ENCODE data around the gene ZNF846. TPM values are rescaled to one million over a fixed set of nuclear protein-coding genes. Genes with fewer than 3 reads are reported as not detected.

ZNF846 gene
- total and polyA plus RNA-seq, 2 experiments from 2014 or later = 6.0 to 14.8 TPM

GRCh38 chr19:9793071-9793591 lies 24.6 kb upstream of the ZNF846 start:
- peak; percentile 55; the same call in 1 of the 2 replicates for TF ChIP-seq POLR2AphosphoS5 (IDR thresholded peaks at IDR 0.05; ENCODE audit: low read depth)
- TF ChIP-seq, protein P1, sequence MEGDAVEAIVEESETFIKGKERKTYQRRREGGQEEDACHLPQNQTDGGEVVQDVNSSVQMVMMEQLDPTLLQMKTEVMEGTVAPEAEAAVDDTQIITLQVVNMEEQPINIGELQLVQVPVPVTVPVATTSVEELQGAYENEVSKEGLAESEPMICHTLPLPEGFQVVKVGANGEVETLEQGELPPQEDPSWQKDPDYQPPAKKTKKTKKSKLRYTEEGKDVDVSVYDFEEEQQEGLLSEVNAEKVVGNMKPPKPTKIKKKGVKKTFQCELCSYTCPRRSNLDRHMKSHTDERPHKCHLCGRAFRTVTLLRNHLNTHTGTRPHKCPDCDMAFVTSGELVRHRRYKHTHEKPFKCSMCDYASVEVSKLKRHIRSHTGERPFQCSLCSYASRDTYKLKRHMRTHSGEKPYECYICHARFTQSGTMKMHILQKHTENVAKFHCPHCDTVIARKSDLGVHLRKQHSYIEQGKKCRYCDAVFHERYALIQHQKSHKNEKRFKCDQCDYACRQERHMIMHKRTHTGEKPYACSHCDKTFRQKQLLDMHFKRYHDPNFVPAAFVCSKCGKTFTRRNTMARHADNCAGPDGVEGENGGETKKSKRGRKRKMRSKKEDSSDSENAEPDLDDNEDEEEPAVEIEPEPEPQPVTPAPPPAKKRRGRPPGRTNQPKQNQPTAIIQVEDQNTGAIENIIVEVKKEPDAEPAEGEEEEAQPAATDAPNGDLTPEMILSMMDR (conservative IDR thresholded peaks at IDR 0.05; ENCODE audit: low read depth in 2 of 2) = no peak
- TF ChIP-seq CREB1 (CRISPR knock-in tag; IDR thresholded peaks at IDR 0.05; ENCODE audit: low read depth) = no peak
- H3K9me3 Mint-ChIP-seq = peaks cover 5% of the 10 kb centered on the region
- ATAC-seq = peak; percentile 21
- Histone ChIP-seq H3K9me2 (ENCODE audit: insufficient read depth) (no peaks in the 10 kb centered on the region), H3K4me1 (ENCODE audit: insufficient read depth) (peaks cover 38% of the 10 kb centered on the region), H3F3A (replicated peaks; ENCODE audit: low read depth) (peaks cover 21% of the 10 kb centered on the region), H3K4me3 (peak overlapping the region; percentile 84), H3K79me2 (replicated peaks; ENCODE audit: insufficient read depth) (peaks cover 8% of the 10 kb centered on the region; the same call in 1 of the 2 replicates), H2AFZ (peak overlapping the region; percentile 95), H3K4me2 (peak overlapping the region; percentile 89), H3K27me3 (ENCODE audit: insufficient read depth) (no peaks in the 10 kb centered on the region), H3K27ac (ENCODE audit: low read depth) (peak overlapping the region; percentile 96), H4K20me1 (replicated peaks; ENCODE audit: insufficient read depth) (no peaks in the 10 kb centered on the region), H3K36me3 (ENCODE audit: insufficient read depth) (peaks cover 4% of the 10 kb centered on the region; the same call in 1 of the 2 replicates)
- peak overlapping the region; percentile 80 for H3K4me3 Mint-ChIP-seq
- peak; percentile 75 for DNase-seq (ENCODE audit: low spot score)
- peaks cover 30% of the 10 kb centered on the region for H3K4me1 Mint-ChIP-seq
- peak overlapping the region; percentile 93 for H3K27ac Mint-ChIP-seq
- H3K36me3 Mint-ChIP-seq (ENCODE audit: low read depth) = peaks cover 13% of the 10 kb centered on the region
- H3K27me3 Mint-ChIP-seq (ENCODE audit: insufficient read depth, low read depth, poor library complexity) = peaks cover 16% of the 10 kb centered on the region

GRCh38 chr19:9792206-9793070 lies 23.9 kb upstream of the ZNF846 start:
- no peaks in the 10 kb centered on the region for H4K20me1 ChIP-seq (replicated peaks; ENCODE audit: insufficient read depth)
- peaks cover 8% of the 10 kb centered on the region; the same call in 1 of the 2 replicates for H3K79me2 ChIP-seq (replicated peaks; ENCODE audit: insufficient read depth)
- H3K4me3 ChIP-seq = peak overlapping the region; percentile 84
- H3K4me1 Mint-ChIP-seq = peaks cover 30% of the 10 kb centered on the region
- peaks cover 7% of the 10 kb centered on the region for H3K9me3 Mint-ChIP-seq
- H3F3A ChIP-seq (replicated peaks; ENCODE audit: low read depth) = peaks cover 21% of the 10 kb centered on the region
- H3K9me2 ChIP-seq (ENCODE audit: insufficient read depth) = no peaks in the 10 kb centered on the region; the same call in 1 of the 2 replicates
- peak overlapping the region; percentile 95 for H2AFZ ChIP-seq
- H3K4me1 ChIP-seq (ENCODE audit: insufficient read depth) = peaks cover 38% of the 10 kb centered on the region
- H3K36me3 ChIP-seq (ENCODE audit: insufficient read depth) = peaks cover 4% of the 10 kb centered on the region; the same call in 1 of the 2 replicates
- DNase-seq (ENCODE audit: low spot score) = peak; percentile 99
- peaks cover 16% of the 10 kb centered on the region for H3K36me3 Mint-ChIP-seq (ENCODE audit: low read depth)
- peak overlapping the region; percentile 89 for H3K4me2 ChIP-seq
- peaks cover 16% of the 10 kb centered on the region for H3K27me3 Mint-ChIP-seq (ENCODE audit: insufficient read depth, low read depth, poor library complexity)
- peak; percentile 60 for ATAC-seq
- peak overlapping the region; percentile 90 for H3K27ac Mint-ChIP-seq
- H3K4me3 Mint-ChIP-seq = peak overlapping the region; percentile 80
- H3K27me3 ChIP-seq (ENCODE audit: insufficient read depth) = no peaks in the 10 kb centered on the region
- TF ChIP-seq POLR2AphosphoS5 (IDR thresholded peaks at IDR 0.05; ENCODE audit: low read depth) = peak; percentile 89
- TF ChIP-seq, protein P1 (conservative IDR thresholded peaks at IDR 0.05; ENCODE audit: low read depth in 2 of 2) = 0 out of 4 replicates have a peak, but pooled peaks of 1 of the 2 experiments have one; percentile 11
- no peak for TF ChIP-seq CREB1 (CRISPR knock-in tag; IDR thresholded peaks at IDR 0.05; ENCODE audit: low read depth)
- TF ChIP-seq, protein P2, sequence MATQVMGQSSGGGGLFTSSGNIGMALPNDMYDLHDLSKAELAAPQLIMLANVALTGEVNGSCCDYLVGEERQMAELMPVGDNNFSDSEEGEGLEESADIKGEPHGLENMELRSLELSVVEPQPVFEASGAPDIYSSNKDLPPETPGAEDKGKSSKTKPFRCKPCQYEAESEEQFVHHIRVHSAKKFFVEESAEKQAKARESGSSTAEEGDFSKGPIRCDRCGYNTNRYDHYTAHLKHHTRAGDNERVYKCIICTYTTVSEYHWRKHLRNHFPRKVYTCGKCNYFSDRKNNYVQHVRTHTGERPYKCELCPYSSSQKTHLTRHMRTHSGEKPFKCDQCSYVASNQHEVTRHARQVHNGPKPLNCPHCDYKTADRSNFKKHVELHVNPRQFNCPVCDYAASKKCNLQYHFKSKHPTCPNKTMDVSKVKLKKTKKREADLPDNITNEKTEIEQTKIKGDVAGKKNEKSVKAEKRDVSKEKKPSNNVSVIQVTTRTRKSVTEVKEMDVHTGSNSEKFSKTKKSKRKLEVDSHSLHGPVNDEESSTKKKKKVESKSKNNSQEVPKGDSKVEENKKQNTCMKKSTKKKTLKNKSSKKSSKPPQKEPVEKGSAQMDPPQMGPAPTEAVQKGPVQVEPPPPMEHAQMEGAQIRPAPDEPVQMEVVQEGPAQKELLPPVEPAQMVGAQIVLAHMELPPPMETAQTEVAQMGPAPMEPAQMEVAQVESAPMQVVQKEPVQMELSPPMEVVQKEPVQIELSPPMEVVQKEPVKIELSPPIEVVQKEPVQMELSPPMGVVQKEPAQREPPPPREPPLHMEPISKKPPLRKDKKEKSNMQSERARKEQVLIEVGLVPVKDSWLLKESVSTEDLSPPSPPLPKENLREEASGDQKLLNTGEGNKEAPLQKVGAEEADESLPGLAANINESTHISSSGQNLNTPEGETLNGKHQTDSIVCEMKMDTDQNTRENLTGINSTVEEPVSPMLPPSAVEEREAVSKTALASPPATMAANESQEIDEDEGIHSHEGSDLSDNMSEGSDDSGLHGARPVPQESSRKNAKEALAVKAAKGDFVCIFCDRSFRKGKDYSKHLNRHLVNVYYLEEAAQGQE (IDR thresholded peaks at IDR 0.05; ENCODE audit: unreplicated experiment) = no peak
- peak overlapping the region; percentile 96 for H3K27ac ChIP-seq (ENCODE audit: low read depth)
